IMR-90 (cell line): ENCODE measurements around the gene GP9.

Experiments used
- BHLHE40 ChIP-seq: fragments of 150-350 bp; IDR thresholded peaks from 2 replicates; pipeline ENCODE4 v1.6.1; 2016; ENCODE audit warnings: mild to moderate bottlenecking, low read depth, low read length
- CTCF ChIP-seq: conservative IDR thresholded peaks from 2 replicates; pipeline ENCODE4 v1.5.1; 2012; ENCODE audit warnings: mild to moderate bottlenecking, low read depth, low read length, improper control_type of control experiment
- ELK1 ChIP-seq: fragments of 150-350 bp; IDR thresholded peaks from 2 replicates; pipeline ENCODE4 v1.6.1; 2016; ENCODE audit warnings: low read depth, mild to moderate bottlenecking, low read length, moderate library complexity, borderline replicate concordance
- FOS ChIP-seq: fragments of 150-350 bp; IDR thresholded peaks from 2 replicates; pipeline ENCODE4 v1.6.1; 2016; ENCODE audit warnings: low read depth, low read length
- MAFK ChIP-seq: IDR thresholded peaks from 2 replicates; pipeline ENCODE4 v1.6.1; 2012; ENCODE audit warnings: low read depth, low read length, improper control_type of control experiment
- MXI1 ChIP-seq: IDR thresholded peaks from 2 replicates; pipeline ENCODE4 v1.6.1; 2012; ENCODE audit warnings: low read depth, mild to moderate bottlenecking, low read length, moderate library complexity, borderline replicate concordance
- POLR2A ChIP-seq: IDR thresholded peaks from 2 replicates; pipeline ENCODE4 v1.6.1; 2012; ENCODE audit warnings: mild to moderate bottlenecking, low read depth, low read length
- RAD21 ChIP-seq: IDR thresholded peaks from 2 replicates; pipeline ENCODE4 v1.6.1; 2012; ENCODE audit warnings: low read length, improper control_type of control experiment
- RCOR1 ChIP-seq: IDR thresholded peaks from 2 replicates; pipeline ENCODE4 v1.6.1; 2012; ENCODE audit warnings: mild to moderate bottlenecking, low read length, improper control_type of control experiment; ENCODE audit not compliant: insufficient replicate concordance
- SMC3 ChIP-seq: fragments of 150-350 bp; IDR thresholded peaks from 2 replicates; pipeline ENCODE4 v1.6.1; 2016; ENCODE audit warnings: low read depth, mild to moderate bottlenecking, antibody characterized with exemption, low read length, moderate library complexity
- USF2 ChIP-seq: fragments of 150-350 bp; IDR thresholded peaks from 2 replicates; pipeline ENCODE4 v1.6.1; 2017; ENCODE audit warnings: mild to moderate bottlenecking, antibody characterized with exemption, low read length, low read depth

- no peak for TF ChIP-seq SMC3
- no peak for TF ChIP-seq CTCF
- no peak for TF ChIP-seq POLR2A
- no peak for TF ChIP-seq MAFK
- no peak for TF ChIP-seq RCOR1
- no peak for TF ChIP-seq USF2
- TF ChIP-seq ELK1 = no peak
- no peak for TF ChIP-seq FOS
- TF ChIP-seq RAD21 = no peak
- no peak for TF ChIP-seq MXI1
- no peak for TF ChIP-seq BHLHE40
Measured at GRCh38 chr3:129022114-129023007, 38.2 kb upstream of the GP9 start.
